Mucosa of descending colon (tissue), 3 donors: ENCODE results near the gene CCDC78. TPM values are rescaled to one million over a fixed set of nuclear protein-coding genes. Genes with fewer than 3 reads are reported as not detected.

Source experiments
- ATAC-seq: fragments of 200-7000 bp; cut with Tn5 transposase; one replicate; pipeline ENCODE4 v1.9.1; 2020; ENCODE audit warnings: mild to moderate bottlenecking, moderate library complexity
- DNase-seq, 3 donors: peaks; one replicate each; pipeline ENCODE4 v3.0.0-alpha.2; 2020
- H3K36me3 ChIP-seq: fragments of 200-600 bp; one replicate; pipeline ENCODE4 v1.8.0; 2021; ENCODE audit warnings: low read depth, mild to moderate bottlenecking
- H3K4me1 ChIP-seq: fragments of 200-600 bp; one replicate; pipeline ENCODE4 v1.8.0; 2021; ENCODE audit warnings: low read depth, mild to moderate bottlenecking
- H3K4me3 ChIP-seq: fragments of 200-600 bp; one replicate; pipeline ENCODE4 v1.8.0; 2021; ENCODE audit warnings: mild to moderate bottlenecking
- H3K9me3 ChIP-seq: fragments of 200-600 bp; one replicate; pipeline ENCODE4 v1.8.0; 2021; ENCODE audit warnings: mild to moderate bottlenecking
- CTCF ChIP-seq: fragments of 200-600 bp; IDR thresholded peaks from one replicate; pipeline ENCODE4 v1.8.0; 2022; ENCODE audit warnings: antibody characterized with exemption, mild to moderate bottlenecking
- intact Hi-C, 2 donors: fragments of 100-400 bp; cut with DNase I in 1 of 2; cut with micrococcal nuclease in 1 of 2; formaldehyde crosslinking; loops; one replicate each; pipeline versions ENCODE4 v1.11.0 to v1.11.1; 2022; cut with DNase I, micrococcal nuclease
- total RNA-seq, 3 donors: library from RNA; stranded (reverse); fragmentation: NEBNext Ultra II Directional in 2 of 3; extraction: Animal tissue kit (Norgen Biotek cat#: 25700) in 2 of 3; gene quantifications; one replicate each; pipeline versions ENCODE4 v1.2.1 to v1.2.4, GENCODE V29; 2021 to 2023
- donor health status: DM: no; HTN: no; CAD: no; lungs with moderate emphysema.
- donor health status: DM: no; HTN: no; CAD: no.
- donor health status: DM: no; HTN: yes; CAD: no.

The CCDC78 gene
- total RNA-seq, 3 donors from 2014 or later, result 0.47 to 0.96 (median 0.80) TPM

- no peak for TF ChIP-seq CTCF
- DNase-seq (no peak), ATAC-seq (no peak)
- Histone ChIP-seq H3K4me1 (no peaks in the 10 kb centered on the region), H3K36me3 (no peaks in the 10 kb centered on the region), H3K9me3 (no peaks in the 10 kb centered on the region), H3K4me3 (no peak overlapping the region)
- intact Hi-C loops, result no loop called here
Measured at GRCh38 chr16:766008-766819, 40.0 kb upstream of the CCDC78 start.

- intact Hi-C loops, result no loop called here
- H3K4me3 ChIP-seq, result no peak overlapping the region
- DNase-seq (no peak), ATAC-seq (no peak)
- no peaks in the 10 kb centered on the region for H3K4me1 ChIP-seq
- no peaks in the 10 kb centered on the region for H3K9me3 ChIP-seq
- no peaks in the 10 kb centered on the region for H3K36me3 ChIP-seq
- TF ChIP-seq CTCF, result no peak
Measured at GRCh38 chr16:765488-765865, 39.2 kb upstream of the CCDC78 start.

- TF ChIP-seq CTCF, result no peak
- Histone ChIP-seq H3K4me3 (no peak overlapping the region), H3K4me1 (no peaks in the 10 kb centered on the region), H3K9me3 (no peaks in the 10 kb centered on the region), H3K36me3 (no peaks in the 10 kb centered on the region)
- intact Hi-C loops, result no loop called here
- DNase-seq, result no peak
- ATAC-seq, result no peak
Measured at GRCh38 chr16:764848-765487, 38.7 kb upstream of the CCDC78 start.

GRCh38 chr16:764184-764750, 38.0 kb upstream of the CCDC78 start:
- DNase-seq, result no peak
- TF ChIP-seq CTCF, result no peak
- intact Hi-C loops, result no loop called here
- ATAC-seq, result no peak
- no peaks in the 10 kb centered on the region for H3K4me1 ChIP-seq
- no peaks in the 10 kb centered on the region for H3K36me3 ChIP-seq
- H3K4me3 ChIP-seq, result no peak overlapping the region
- H3K9me3 ChIP-seq, result no peaks in the 10 kb centered on the region

GRCh38 chr16:763369-764183, 37.3 kb upstream of the CCDC78 start:
- TF ChIP-seq CTCF, result no peak
- intact Hi-C loops, result no loop called here
- no peak overlapping the region for H3K4me3 ChIP-seq
- H3K36me3 ChIP-seq, result no peaks in the 10 kb centered on the region
- DNase-seq (no peak), ATAC-seq (no peak)
- no peaks in the 10 kb centered on the region for H3K9me3 ChIP-seq
- no peaks in the 10 kb centered on the region for H3K4me1 ChIP-seq
